IMR-90 (cell line): ENCODE measurements around the gene IFNE. TPM values are rescaled to one million over a fixed set of nuclear protein-coding genes. Genes with fewer than 3 reads are reported as not detected.

Experiments
- ATAC-seq: fragments of 200-7000 bp; cut with Tn5 transposase; 2 replicates; pipeline ENCODE4 v1.9.1; 2020; ENCODE audit warnings: low read depth, mild to moderate bottlenecking, moderate library complexity
- BruUV-seq: library from RNA; stranded (reverse); fragments of 400-500 nt; replicated peaks from 2 replicates; lab custom pipeline; 2021; lab: Mats Ljungman, UMichigan
- CTCF ChIA-PET: fragments of 300-600 bp; formaldehyde crosslinking; extraction: SDS; loops from one replicate; lab custom pipeline; 2021; ENCODE audit warnings: antibody characterized with exemption; lab: Yijun Ruan, JAX
- POLR2A ChIA-PET: fragments of 300-600 bp; sonication (Branson Sonifier 250); formaldehyde crosslinking; loops from one replicate; lab custom pipeline; 2022; ENCODE audit warnings: antibody characterized with exemption; ENCODE audit not compliant: unreplicated experiment; lab: Charles Lee
- DNase-seq: peaks from one replicate; pipeline ENCODE4 v3.0.0; 2013
- H2AFZ ChIP-seq: replicated peaks from 2 replicates; pipeline ENCODE3; 2013; ENCODE audit warnings: low read length, mild to moderate bottlenecking; ENCODE audit not compliant: poor library complexity
- H2AK5ac ChIP-seq: 2 replicates; pipeline ENCODE4 v1.6.1; 2013; ENCODE audit warnings: low read depth, low read length, inconsistent platforms
- H2AK9ac ChIP-seq: replicated peaks from 2 replicates; pipeline ENCODE3; 2013; ENCODE audit warnings: mild to moderate bottlenecking, low read depth, low read length, moderate library complexity; ENCODE audit not compliant: poor library complexity
- H2BK120ac ChIP-seq: 2 replicates; pipeline ENCODE4 v1.6.1; 2013; ENCODE audit warnings: low read depth, low read length, inconsistent platforms
- H2BK15ac ChIP-seq: 3 replicates; pipeline ENCODE4 v1.6.1; 2013; ENCODE audit warnings: low read depth, low read length, inconsistent platforms
- H2BK20ac ChIP-seq: 2 replicates; pipeline ENCODE4 v1.6.1; 2013; ENCODE audit warnings: low read depth, mild to moderate bottlenecking, inconsistent platforms, low read length, moderate library complexity
- H2BK5ac ChIP-seq: 2 replicates; pipeline ENCODE4 v1.6.1; 2013; ENCODE audit warnings: mild to moderate bottlenecking, low read depth, low read length, inconsistent platforms; ENCODE audit not compliant: poor library complexity, severe bottlenecking
- H3K14ac ChIP-seq: replicated peaks from 2 replicates; pipeline ENCODE4 v1.6.1; 2013; ENCODE audit warnings: low read depth, low read length, inconsistent platforms
- H3K18ac ChIP-seq: 2 replicates; pipeline ENCODE4 v1.6.1; 2013; ENCODE audit warnings: low read depth, low read length, control low read depth
- H3K23ac ChIP-seq: 2 replicates; pipeline ENCODE4 v1.6.1; 2013; ENCODE audit warnings: low read depth, low read length, inconsistent platforms
- H3K27ac ChIP-seq: 2 replicates; pipeline ENCODE4 v1.5.1; 2013; ENCODE audit warnings: mild to moderate bottlenecking, control low read depth, low read length; ENCODE audit not compliant: insufficient read depth
- H3K27me3 ChIP-seq: 2 replicates; pipeline ENCODE4 v1.6.1; 2013; ENCODE audit warnings: low read length; ENCODE audit not compliant: control insufficient read depth, insufficient read depth
- H3K36me3 ChIP-seq: 2 replicates; pipeline ENCODE4 v1.6.1; 2013; ENCODE audit warnings: low read length, mixed read lengths; ENCODE audit not compliant: control insufficient read depth, insufficient read depth
- H3K4ac ChIP-seq: 2 replicates; pipeline ENCODE4 v1.6.1; 2013; ENCODE audit warnings: low read depth, low read length, inconsistent platforms
- H3K4me1 ChIP-seq: 2 replicates; pipeline ENCODE4 v1.6.1; 2013; ENCODE audit warnings: low read length, mixed read lengths; ENCODE audit not compliant: control insufficient read depth, insufficient read depth
- H3K4me2 ChIP-seq: 2 replicates; pipeline ENCODE4 v1.6.1; 2013; ENCODE audit warnings: low read depth, mild to moderate bottlenecking, control low read depth, low read length, moderate library complexity
- H3K4me3 ChIP-seq: 2 replicates; pipeline ENCODE4 v1.5.1; 2013; ENCODE audit warnings: low read depth, mild to moderate bottlenecking, control low read depth, low read length, moderate library complexity; ENCODE audit not compliant: insufficient read depth
- H3K56ac ChIP-seq: 2 replicates; pipeline ENCODE4 v1.6.1; 2013; ENCODE audit warnings: low read length, inconsistent platforms; ENCODE audit not compliant: insufficient read depth; ENCODE audit errors: extremely low read depth
- H3K79me1 ChIP-seq, 2 experiments: 2 replicates each; pipeline ENCODE4 v1.6.1; 2013; ENCODE audit warnings: low read length in 2 of 2, inconsistent platforms in 1 of 2, low read depth in 1 of 2
- H3K9ac ChIP-seq: 2 replicates; pipeline ENCODE4 v1.6.1; 2013; ENCODE audit warnings: low read depth, low read length, control low read depth
- H3K9me1 ChIP-seq: 2 replicates; pipeline ENCODE4 v1.6.1; 2013; ENCODE audit warnings: low read length, inconsistent platforms; ENCODE audit not compliant: insufficient read depth
- H3K9me3 ChIP-seq: 2 replicates; pipeline ENCODE4 v1.6.1; 2013; ENCODE audit warnings: low read length; ENCODE audit not compliant: control insufficient read depth, insufficient read depth
- H4K20me1 ChIP-seq: 2 replicates; pipeline ENCODE4 v1.6.1; 2013; ENCODE audit warnings: low read length, inconsistent platforms; ENCODE audit not compliant: insufficient read depth
- H4K5ac ChIP-seq: 2 replicates; pipeline ENCODE4 v1.6.1; 2013; ENCODE audit warnings: mild to moderate bottlenecking, low read depth, low read length, control low read depth
- H4K8ac ChIP-seq, 2 experiments: 2 replicates each; pipeline ENCODE4 v1.6.1; 2013; ENCODE audit warnings: low read depth in 2 of 2, low read length in 2 of 2, control low read depth in 1 of 2, inconsistent platforms in 1 of 2
- H4K91ac ChIP-seq: 2 replicates; pipeline ENCODE4 v1.6.1; 2013; ENCODE audit warnings: low read depth, low read length, inconsistent platforms; ENCODE audit not compliant: insufficient read depth
- BHLHE40 ChIP-seq: fragments of 150-350 bp; IDR thresholded peaks from 2 replicates; pipeline ENCODE4 v1.6.1; 2016; ENCODE audit warnings: mild to moderate bottlenecking, low read depth, low read length
- CHD1 ChIP-seq: IDR thresholded peaks from 2 replicates; pipeline ENCODE4 v1.6.1; 2012; ENCODE audit warnings: low read depth, low read length, improper control_type of control experiment
- MAFK ChIP-seq: IDR thresholded peaks from 2 replicates; pipeline ENCODE4 v1.6.1; 2012; ENCODE audit warnings: low read depth, low read length, improper control_type of control experiment
- MAZ ChIP-seq: IDR thresholded peaks from 2 replicates; pipeline ENCODE4 v1.6.1; 2012; ENCODE audit warnings: low read depth, mild to moderate bottlenecking, low read length, improper control_type of control experiment, moderate library complexity, borderline replicate concordance
- NFE2L2 ChIP-seq: fragments of 150-350 bp; IDR thresholded peaks from 2 replicates; pipeline ENCODE4 v1.6.1; 2016; ENCODE audit warnings: low read depth, mild to moderate bottlenecking, low read length
- POLR2A ChIP-seq: IDR thresholded peaks from 2 replicates; pipeline ENCODE4 v1.6.1; 2012; ENCODE audit warnings: mild to moderate bottlenecking, low read depth, low read length
- SMC3 ChIP-seq: fragments of 150-350 bp; IDR thresholded peaks from 2 replicates; pipeline ENCODE4 v1.6.1; 2016; ENCODE audit warnings: low read depth, mild to moderate bottlenecking, antibody characterized with exemption, low read length, moderate library complexity
- USF2 ChIP-seq: fragments of 150-350 bp; IDR thresholded peaks from 2 replicates; pipeline ENCODE4 v1.6.1; 2017; ENCODE audit warnings: mild to moderate bottlenecking, antibody characterized with exemption, low read length, low read depth
- WGBS, 2 experiments: methylation state at CpG; one replicate each; pipeline versions ENCODE4 v1.1.5 to v1.1.7; 2013; ENCODE audit warnings: missing lambda C conversion rate in 2 of 2; ENCODE audit not compliant: insufficient read length in 1 of 2; ENCODE audit errors: extremely low coverage in 2 of 2; 5-methylcytosine and 5-hydroxymethylcytosine counted together
- dilution Hi-C: fragments of 300-500 bp; cut with HindIII; formaldehyde crosslinking; loops from one replicate; pipeline ENCODE4 v1.14.3; 2018; ENCODE audit warnings: low sequenced_read_pairs; ENCODE audit not compliant: unreplicated experiment
- in situ Hi-C: fragments of 300-500 bp; cut with MboI; formaldehyde crosslinking; loops from 3 replicates; pipeline ENCODE4 v1.14.3; 2019; ENCODE audit warnings: low sequenced_read_pairs, inconsistent platforms, mixed read lengths
- intact Hi-C: fragments of 100-400 bp; cut with micrococcal nuclease; formaldehyde crosslinking; loops from 2 replicates; pipeline ENCODE4 v1.10.0; 2022
- polyA plus RNA-seq, 3 experiments: library from polyadenylated mRNA; depleted of rRNA; stranded (reverse); fragments of >200 nt; gene quantifications; 2 replicates each; pipeline ENCODE4 v1.2.3, GENCODE V29; 2012; ENCODE audit warnings: low replicate concordance in 1 of 3
- total RNA-seq: library from RNA; depleted of rRNA; stranded (reverse); fragments of >200 nt; gene quantifications from 2 replicates; pipeline ENCODE4 v1.2.3, GENCODE V29; 2012

IFNE gene
- total and polyA plus RNA-seq, 2 of the 4 experiments (the other 2 are of a cell fraction), result 1.4 to 1.8 TPM

- no peaks in the 10 kb centered on the region; the same call in 1 of the 2 replicates for H3K36me3 ChIP-seq
- no peak overlapping the region for H3K4me3 ChIP-seq
- ATAC-seq (no peak), DNase-seq (peak; percentile 30)
- H3K4ac ChIP-seq, result peak overlapping the region; percentile 65
- H3K9me1 ChIP-seq, result 0 out of 2 replicates have a peak, but pooled peaks cover 5% of the 10 kb centered on the region
- peak overlapping the region; percentile 56 for H2BK120ac ChIP-seq
- no peaks in the 10 kb centered on the region for H3K27me3 ChIP-seq
- intact Hi-C loops, result loop anchor here (10.0 kb wide), 1 partner anchor 49 kb away; no protein-coding TSS in a partner anchor
- H3K56ac ChIP-seq, result no peak overlapping the region
- H3K27ac ChIP-seq, result no peak overlapping the region; the same call in 1 of the 2 replicates
- no peaks in the 10 kb centered on the region for H3K9me3 ChIP-seq
- peak overlapping the region; percentile 58 for H2BK5ac ChIP-seq
- H3K79me1 ChIP-seq, result peaks cover 12 to 46% of the 10 kb centered on the region in 2 experiments
- in situ Hi-C loops, result no loop called here
- TF ChIP-seq USF2, result no peak
- TF ChIP-seq MAFK, result no peak
- TF ChIP-seq CHD1, result no peak
- TF ChIP-seq MAZ, result no peak
- TF ChIP-seq SMC3, result no peak
- TF ChIP-seq NFE2L2, result no peak
- no peak for TF ChIP-seq BHLHE40
- TF ChIP-seq POLR2A, result no peak
- no peaks in the 10 kb centered on the region for H4K20me1 ChIP-seq
- no peak overlapping the region for H3K9ac ChIP-seq
- H3K23ac ChIP-seq, result peak overlapping the region; percentile 51; the same call in 1 of the 2 replicates
- peak overlapping the region; percentile 84; the same call in 1 of the 2 replicates for H4K5ac ChIP-seq
- H3K4me1 ChIP-seq, result peaks cover 8% of the 10 kb centered on the region; the same call in 1 of the 2 replicates
- H2BK15ac ChIP-seq, result 0 out of 3 replicates have a peak overlapping the region, but pooled peaks have one; percentile 47
- no TSS peak for BruUV-seq
- no peak overlapping the region; the same call in 1 of the 2 replicates for H3K4me2 ChIP-seq
- peak overlapping the region; percentile 77 for H2AK5ac ChIP-seq
- 83% methylated on average over 3 of the region's 10 CpGs; no CpG with 5 or more reads in 1 of the 2 experiments for WGBS, 2 experiments
- no peak overlapping the region for H2AFZ ChIP-seq
- H3K18ac ChIP-seq, result peak overlapping the region; percentile 83; the same call in 1 of the 2 replicates
- ChIA-PET POLR2A (no interaction called here), CTCF (interaction anchor here (0.6 to 1.0 kb wide), 2 partner anchors 45 to 204 kb away, joined by 3 to 5 read pairs; no protein-coding TSS in a partner anchor)
- peak overlapping the region; percentile 66; the same call in 1 of the 2 replicates for H2BK20ac ChIP-seq
- peak overlapping the region; percentile 30 to 50; a peak in 2 of 4 replicates for H4K8ac ChIP-seq
- no peak overlapping the region for H2AK9ac ChIP-seq
- dilution Hi-C loops, result no loop called here
- peak overlapping the region; percentile 45; the same call in 1 of the 2 replicates for H3K14ac ChIP-seq
- H4K91ac ChIP-seq, result 0 out of 2 replicates have a peak overlapping the region, but pooled peaks have one; percentile 7
Observed at GRCh38 chr9:21505425-21506179, 23.5 kb upstream of the IFNE start.
